DOHH2 (cell line): ENCODE results near the gene WSCD2.

Experiments
- H3F3A ChIP-seq: fragments of 200-600 bp; sonication (generic), shearing (Covaris generic); 2 replicates; pipeline ENCODE4 v1.6.0; 2016; ENCODE audit warnings: antibody characterized with exemption, mild to moderate bottlenecking; ENCODE audit not compliant: control insufficient read depth, insufficient read depth
- H3K27ac ChIP-seq: fragments of 200-600 bp; sonication (generic); 2 replicates; pipeline ENCODE4 v1.5.1; 2014; ENCODE audit warnings: low read depth, mild to moderate bottlenecking, low read length, moderate library complexity
- H3K27me3 ChIP-seq: fragments of 200-600 bp; sonication (generic); 2 replicates; pipeline ENCODE4 v1.6.1; 2014; ENCODE audit warnings: mild to moderate bottlenecking, low read length, mixed read lengths; ENCODE audit not compliant: control insufficient read depth
- H3K36me3 ChIP-seq: fragments of 200-600 bp; sonication (generic); 2 replicates; pipeline ENCODE4 v1.6.1; 2014; ENCODE audit warnings: mild to moderate bottlenecking, low read length, moderate library complexity, mixed read lengths; ENCODE audit not compliant: control insufficient read depth
- H3K4me1 ChIP-seq: fragments of 200-600 bp; sonication (generic); 2 replicates; pipeline ENCODE4 v1.6.1; 2014; ENCODE audit warnings: mild to moderate bottlenecking, low read length, mixed read lengths; ENCODE audit not compliant: control insufficient read depth
- H3K4me2 ChIP-seq: fragments of 200-600 bp; sonication (generic); 2 replicates; pipeline ENCODE4 v1.6.0; 2014; ENCODE audit warnings: mild to moderate bottlenecking, low read length, moderate library complexity
- H3K4me3 ChIP-seq: fragments of 200-600 bp; sonication (generic); 2 replicates; pipeline ENCODE4 v1.5.1; 2014; ENCODE audit warnings: mild to moderate bottlenecking, low read length, mixed read lengths
- H3K79me2 ChIP-seq: fragments of 200-600 bp; sonication (generic); 2 replicates; pipeline ENCODE4 v1.6.1; 2014; ENCODE audit warnings: mild to moderate bottlenecking, low read length, mixed read lengths; ENCODE audit not compliant: control insufficient read depth
- H3K9me2 ChIP-seq: fragments of 200-600 bp; sonication (generic); replicated peaks from 2 replicates; pipeline ENCODE4 v1.6.1; 2014; ENCODE audit warnings: mild to moderate bottlenecking, low read length, mixed read lengths; ENCODE audit not compliant: control insufficient read depth
- H3K9me3 ChIP-seq: fragments of 200-600 bp; sonication (generic); 2 replicates; pipeline ENCODE4 v1.6.1; 2014; ENCODE audit warnings: antibody characterized with exemption, low read length, mixed read lengths; ENCODE audit not compliant: control insufficient read depth, insufficient read depth
- H4K20me1 ChIP-seq: fragments of 200-600 bp; sonication (generic); 2 replicates; pipeline ENCODE4 v1.6.0; 2014; ENCODE audit warnings: low read depth, mild to moderate bottlenecking, antibody characterized with exemption, low read length, moderate library complexity; ENCODE audit not compliant: control insufficient read depth, insufficient read depth
- EZH2phosphoT487 ChIP-seq: fragments of 200-600 bp; sonication (generic); IDR thresholded peaks from 2 replicates; pipeline ENCODE4 v1.6.1; 2017; ENCODE audit warnings: borderline replicate concordance, mild to moderate bottlenecking, antibody characterized with exemption, low read length, moderate library complexity, mixed read lengths
- TF ChIP-seq, protein P1 (sequence below): fragments of 200-600 bp; sonication (generic); IDR thresholded peaks from one replicate; pipeline ENCODE4 v1.5.1; 2014; ENCODE audit warnings: antibody characterized with exemption, mild to moderate bottlenecking, low read depth, low read length; ENCODE audit not compliant: poor library complexity, severe bottlenecking

Gene WSCD2

DNA sequence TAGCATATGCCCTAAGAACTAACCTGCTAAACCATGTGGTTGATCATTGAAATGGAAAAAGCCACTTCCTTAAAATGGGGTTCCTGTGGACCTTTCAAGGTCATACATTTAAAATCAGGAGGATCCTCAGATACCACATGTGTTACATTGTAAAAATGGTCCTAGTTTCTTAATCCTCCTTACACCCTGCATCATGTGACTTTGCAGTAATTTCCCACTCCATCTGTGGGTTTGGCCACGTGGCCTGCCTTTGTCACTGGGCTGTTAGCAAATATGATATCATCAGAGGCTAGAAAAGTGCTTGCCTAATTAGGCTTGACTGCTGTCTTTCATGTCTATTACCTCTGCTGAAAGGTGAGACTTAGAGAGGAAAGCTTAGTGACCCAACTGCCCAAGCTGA, 139.3 kb downstream of the WSCD2 start:
- H3K9me2 ChIP-seq, result no peaks in the 10 kb centered on the region
- H3K4me2 ChIP-seq, result no peak overlapping the region
- H3K79me2 ChIP-seq, result no peaks in the 10 kb centered on the region
- H3K4me3 ChIP-seq, result no peak overlapping the region
- no peak overlapping the region for H3K27ac ChIP-seq
- no peaks in the 10 kb centered on the region for H4K20me1 ChIP-seq
- TF ChIP-seq, protein P1, sequence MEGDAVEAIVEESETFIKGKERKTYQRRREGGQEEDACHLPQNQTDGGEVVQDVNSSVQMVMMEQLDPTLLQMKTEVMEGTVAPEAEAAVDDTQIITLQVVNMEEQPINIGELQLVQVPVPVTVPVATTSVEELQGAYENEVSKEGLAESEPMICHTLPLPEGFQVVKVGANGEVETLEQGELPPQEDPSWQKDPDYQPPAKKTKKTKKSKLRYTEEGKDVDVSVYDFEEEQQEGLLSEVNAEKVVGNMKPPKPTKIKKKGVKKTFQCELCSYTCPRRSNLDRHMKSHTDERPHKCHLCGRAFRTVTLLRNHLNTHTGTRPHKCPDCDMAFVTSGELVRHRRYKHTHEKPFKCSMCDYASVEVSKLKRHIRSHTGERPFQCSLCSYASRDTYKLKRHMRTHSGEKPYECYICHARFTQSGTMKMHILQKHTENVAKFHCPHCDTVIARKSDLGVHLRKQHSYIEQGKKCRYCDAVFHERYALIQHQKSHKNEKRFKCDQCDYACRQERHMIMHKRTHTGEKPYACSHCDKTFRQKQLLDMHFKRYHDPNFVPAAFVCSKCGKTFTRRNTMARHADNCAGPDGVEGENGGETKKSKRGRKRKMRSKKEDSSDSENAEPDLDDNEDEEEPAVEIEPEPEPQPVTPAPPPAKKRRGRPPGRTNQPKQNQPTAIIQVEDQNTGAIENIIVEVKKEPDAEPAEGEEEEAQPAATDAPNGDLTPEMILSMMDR, result no peak
- TF ChIP-seq EZH2phosphoT487, result no peak
- H3F3A ChIP-seq, result no peaks in the 10 kb centered on the region
- H3K9me3 ChIP-seq, result no peaks in the 10 kb centered on the region
- H3K4me1 ChIP-seq, result no peaks in the 10 kb centered on the region
- H3K36me3 ChIP-seq, result no peaks in the 10 kb centered on the region
- H3K27me3 ChIP-seq, result no peaks in the 10 kb centered on the region

DNA sequence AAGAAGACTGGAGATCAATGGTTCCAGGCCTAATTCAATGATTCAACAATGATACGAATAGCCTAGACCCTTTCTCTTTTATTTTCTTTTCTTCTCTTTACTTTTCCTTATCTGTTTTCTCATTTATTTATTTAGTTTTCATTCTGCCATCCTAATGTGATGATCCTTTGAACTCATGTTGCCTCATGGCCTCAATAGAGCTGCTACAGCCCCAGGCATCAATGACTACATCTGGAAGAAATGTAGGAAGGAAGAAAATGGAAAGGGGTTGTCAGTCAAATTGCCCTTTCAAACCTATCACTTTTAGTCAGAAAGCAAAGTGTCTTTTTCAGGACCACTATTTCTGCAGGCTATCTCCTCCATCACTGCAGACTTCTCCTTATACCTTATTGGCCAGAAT, 140.1 kb downstream of the WSCD2 start:
- H3K36me3 ChIP-seq, result no peaks in the 10 kb centered on the region
- H4K20me1 ChIP-seq, result no peaks in the 10 kb centered on the region
- TF ChIP-seq, protein P1, result no peak
- no peak for TF ChIP-seq EZH2phosphoT487
- no peaks in the 10 kb centered on the region for H3K9me3 ChIP-seq
- no peak overlapping the region for H3K4me3 ChIP-seq
- no peaks in the 10 kb centered on the region for H3K27me3 ChIP-seq
- no peaks in the 10 kb centered on the region for H3F3A ChIP-seq
- no peaks in the 10 kb centered on the region for H3K4me1 ChIP-seq
- no peak overlapping the region for H3K27ac ChIP-seq
- H3K79me2 ChIP-seq, result no peaks in the 10 kb centered on the region
- H3K4me2 ChIP-seq, result no peak overlapping the region
- no peaks in the 10 kb centered on the region for H3K9me2 ChIP-seq

DNA sequence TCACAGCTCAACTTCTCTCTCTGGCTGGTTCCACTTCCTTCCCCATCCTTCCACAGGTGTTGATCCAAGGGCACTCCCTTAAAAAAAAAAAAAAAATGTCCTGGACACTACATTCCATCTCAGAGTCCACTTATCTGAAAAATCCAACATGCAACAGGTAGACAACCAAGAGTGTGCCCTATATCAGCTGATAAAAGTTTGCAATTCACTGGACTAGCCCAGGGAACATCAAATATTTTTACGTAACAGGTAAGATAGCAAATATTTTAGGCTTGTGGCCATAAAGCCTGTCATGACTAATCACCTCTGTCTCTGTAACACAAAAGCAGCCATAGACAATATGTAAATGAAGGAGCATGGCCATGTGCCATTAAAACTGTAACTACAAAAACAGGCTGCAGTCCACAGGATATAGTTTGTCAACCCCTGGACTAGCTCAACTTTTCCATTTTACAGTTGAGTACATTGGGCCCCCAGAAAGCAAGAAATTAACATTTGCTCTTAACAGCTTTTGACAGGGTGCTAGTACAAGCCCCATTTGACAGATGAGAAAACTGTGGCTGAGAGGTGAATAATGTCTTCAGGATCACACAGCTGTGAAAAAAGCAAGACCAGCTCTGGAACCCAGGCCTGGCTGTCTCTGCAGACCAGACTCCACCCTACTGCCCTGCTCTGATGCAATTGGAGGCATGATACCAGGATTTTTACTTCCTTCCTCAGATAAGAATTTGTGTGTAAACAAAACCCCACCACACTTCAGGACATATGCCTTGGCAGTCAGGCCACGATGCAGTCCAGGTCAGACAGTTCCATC, 141.2 kb downstream of the WSCD2 start:
- Histone ChIP-seq H3K27ac (no peak overlapping the region), H3K9me2 (no peaks in the 10 kb centered on the region), H3K4me1 (no peaks in the 10 kb centered on the region), H3K9me3 (no peaks in the 10 kb centered on the region), H3K4me3 (no peak overlapping the region), H3K36me3 (no peaks in the 10 kb centered on the region), H3K4me2 (no peak overlapping the region), H3F3A (no peaks in the 10 kb centered on the region), H3K79me2 (no peaks in the 10 kb centered on the region), H3K27me3 (no peaks in the 10 kb centered on the region), H4K20me1 (no peaks in the 10 kb centered on the region)
- TF ChIP-seq, protein P1, result no peak
- TF ChIP-seq EZH2phosphoT487, result no peak
